GM19452 (cell line): ENCODE data around the gene SYTL1.

Experiments used
- ATAC-seq: cut with Tn5 transposase; IDR thresholded peaks from one replicate; pipeline ENCODE4 v1.9.1; 2021; ENCODE audit not compliant: unreplicated experiment

The SYTL1 gene

GRCh38 chr1:27363766-27364695 lies 22.2 kb downstream of the SYTL1 start:
- ATAC-seq = no peak

DNA sequence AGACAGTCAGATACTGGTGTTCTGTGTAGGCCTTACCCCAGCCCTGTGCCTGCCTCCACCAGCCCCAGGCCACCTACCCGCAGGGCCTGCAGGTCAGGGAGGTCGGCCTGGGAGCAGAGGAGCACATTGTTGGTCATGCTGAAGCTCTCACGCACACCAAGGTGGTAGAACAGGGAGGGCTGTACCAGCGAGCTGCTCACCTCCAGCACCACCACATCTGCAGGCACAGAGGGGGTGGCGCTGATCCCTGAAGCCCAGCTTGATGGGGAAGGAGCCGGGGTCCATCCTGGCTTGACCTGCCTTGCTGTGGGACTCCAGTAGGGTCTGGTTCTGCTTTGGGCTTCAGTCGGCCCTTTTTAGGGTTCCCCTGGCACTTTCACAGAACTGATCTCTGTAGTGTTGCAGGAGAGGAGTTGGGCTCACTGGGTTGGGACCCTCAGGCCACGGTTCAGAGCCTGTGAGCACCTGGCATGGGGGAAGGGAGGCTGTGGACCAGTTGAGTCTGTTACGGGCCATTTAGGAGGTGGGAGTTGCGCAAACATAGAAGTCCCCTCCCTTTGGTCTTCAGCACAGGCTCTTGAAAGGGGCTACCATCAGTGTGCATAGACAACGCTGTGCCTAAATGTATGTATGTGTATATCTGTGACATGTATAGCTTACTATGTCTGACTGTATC lies 23.0 kb downstream of the SYTL1 start:
- ATAC-seq = no peak

DNA sequence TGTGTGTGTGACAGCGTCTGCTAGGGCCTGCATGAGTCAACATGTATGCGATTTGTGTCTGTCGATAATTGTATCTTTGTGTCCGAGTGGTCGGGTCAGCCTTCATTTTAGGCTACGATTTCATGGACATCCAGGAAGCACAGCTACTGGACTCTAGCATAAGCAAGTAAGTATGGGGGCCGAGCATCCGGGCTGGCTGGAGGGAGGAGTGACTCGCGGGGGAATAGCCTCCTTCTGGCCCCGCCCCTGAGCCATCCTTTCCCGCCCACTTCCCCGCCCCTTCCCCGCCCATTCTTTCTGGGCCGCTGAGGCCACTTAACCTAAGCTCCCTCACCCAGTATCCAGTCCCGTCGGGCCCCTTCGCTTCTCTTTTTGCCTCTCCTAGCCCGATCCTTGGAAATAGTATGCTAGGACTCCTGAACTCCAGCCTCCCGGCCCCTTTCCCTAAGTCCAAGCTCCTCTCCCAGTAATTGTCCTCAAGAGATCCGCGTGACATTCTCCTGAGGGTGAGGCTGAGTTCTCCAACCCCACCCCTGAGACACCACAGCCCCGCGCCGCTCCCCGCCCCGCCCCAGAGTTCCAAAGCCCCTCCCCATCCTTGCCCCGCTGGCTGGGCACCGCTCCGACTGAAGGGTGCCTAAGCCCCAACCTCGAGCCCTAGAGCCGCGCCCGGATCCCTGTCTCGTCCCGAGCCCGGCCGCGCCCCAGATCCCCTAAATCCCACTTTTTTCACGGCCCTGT lies 23.7 kb downstream of the SYTL1 start:
- ATAC-seq = no peak

DNA sequence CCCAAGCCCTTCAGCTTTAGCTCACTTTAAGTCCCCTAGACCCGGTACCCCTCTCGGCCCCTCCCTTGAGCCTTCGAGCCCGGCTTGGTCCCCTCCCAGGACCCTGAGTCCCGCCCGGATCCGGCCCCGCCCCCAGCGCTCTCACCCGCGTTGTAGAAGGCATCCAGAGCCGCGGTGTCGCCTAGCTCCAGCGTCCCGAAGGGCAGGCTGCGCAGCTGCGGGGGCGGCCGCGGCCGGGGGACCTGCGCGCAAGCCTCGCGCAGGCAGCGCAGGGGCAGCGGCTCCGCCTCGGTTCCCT lies 24.2 kb downstream of the SYTL1 start:
- no peak for ATAC-seq

- no peak for ATAC-seq
Observed at GRCh38 chr1:27366411-27367159, 24.8 kb downstream of the SYTL1 start, which contains the start of gene MAP3K6. Gene MAP3K6 (minus strand): TSS chr1:27366961. CDS start chr1:27366597, 364 bp downstream.

- no peak for ATAC-seq
Observed at GRCh38 chr1:27367160-27367650, 25.4 kb downstream of the SYTL1 start.

DNA sequence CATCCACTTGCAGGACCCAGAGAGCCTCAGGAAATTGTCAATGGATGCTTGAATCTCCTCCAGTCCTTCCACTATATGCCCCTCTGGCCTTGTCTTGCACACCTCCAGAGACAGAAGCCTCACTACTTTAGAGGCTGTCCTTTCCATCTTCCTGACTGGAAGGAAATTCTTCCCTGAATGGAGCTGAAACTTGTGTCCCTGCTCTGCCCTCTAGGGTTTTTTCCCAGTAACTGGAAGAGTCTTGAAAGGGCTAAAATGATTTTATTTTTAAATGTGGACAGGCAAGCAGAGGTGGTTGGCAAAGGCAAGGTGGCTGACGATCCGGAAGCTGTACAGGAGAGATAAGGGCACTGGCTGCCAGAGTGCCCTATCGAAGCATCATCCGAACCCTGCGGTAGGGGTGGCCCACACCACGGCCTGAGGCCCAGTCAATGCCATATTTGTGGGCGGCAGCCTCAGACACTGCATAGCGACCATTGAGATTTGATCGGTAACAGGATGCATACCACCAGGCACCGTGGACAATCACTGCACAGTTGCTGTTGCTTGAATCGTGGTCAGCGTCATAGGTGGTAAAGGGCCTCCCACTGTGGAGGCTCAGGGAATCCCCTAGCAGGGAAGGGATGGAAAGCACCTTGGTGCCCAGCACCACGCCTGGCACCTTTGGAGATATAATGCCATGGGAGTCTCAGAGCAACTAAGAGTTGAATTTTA lies 27.2 kb downstream of the SYTL1 start:
- no peak for ATAC-seq

- ATAC-seq = no peak
Observed at GRCh38 chr1:27372022-27372807, 30.4 kb downstream of the SYTL1 start.

- no peak for ATAC-seq
Observed at GRCh38 chr1:27372808-27373690, 31.2 kb downstream of the SYTL1 start.

DNA sequence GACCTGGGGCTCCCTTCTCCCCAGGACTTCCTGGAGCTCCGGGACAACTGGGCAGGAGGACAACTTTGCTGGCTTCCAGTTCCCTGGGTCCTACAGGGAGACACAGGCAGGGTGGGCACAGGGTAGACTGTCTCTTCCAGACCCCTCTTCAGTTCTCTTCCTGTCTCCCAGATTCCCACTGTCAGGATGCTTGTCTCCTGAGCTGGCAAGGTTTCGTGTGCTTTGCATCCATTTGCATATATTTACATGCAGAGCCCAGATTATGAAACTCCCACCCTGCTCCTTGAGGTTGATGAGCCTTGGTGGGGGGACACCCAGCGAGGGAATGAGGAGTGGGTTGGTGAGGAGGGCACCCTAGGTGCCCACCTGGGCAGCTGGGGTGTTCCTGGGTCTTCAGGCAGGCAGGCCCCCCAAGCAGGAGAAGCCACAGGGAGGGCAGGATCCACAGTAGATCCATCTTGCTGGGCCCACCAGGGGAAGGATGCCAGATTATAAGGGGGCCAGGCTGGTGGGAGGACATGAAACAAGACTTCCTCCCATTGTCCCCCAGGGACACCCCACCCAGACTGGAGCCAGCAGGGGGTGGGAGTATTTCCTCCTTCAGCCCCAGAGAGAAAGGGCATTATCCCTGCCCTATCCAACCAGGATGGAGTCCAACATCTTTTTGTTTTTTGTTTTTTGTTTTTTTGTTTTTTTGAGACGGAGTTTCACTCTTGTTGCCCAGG lies 32.7 kb downstream of the SYTL1 start, which contains the start of gene FCN3:
FCN3 (minus strand) TSS at position 463 of the 725 bp plus-strand sequence; CDS start at position 457, 6 bp downstream.
- ATAC-seq = no peak

GRCh38 chr1:27377760-27378495 lies 36.1 kb downstream of the SYTL1 start:
- no peak for ATAC-seq

- ATAC-seq = no peak
Observed at GRCh38 chr1:27379564-27380122, 37.8 kb downstream of the SYTL1 start.

DNA sequence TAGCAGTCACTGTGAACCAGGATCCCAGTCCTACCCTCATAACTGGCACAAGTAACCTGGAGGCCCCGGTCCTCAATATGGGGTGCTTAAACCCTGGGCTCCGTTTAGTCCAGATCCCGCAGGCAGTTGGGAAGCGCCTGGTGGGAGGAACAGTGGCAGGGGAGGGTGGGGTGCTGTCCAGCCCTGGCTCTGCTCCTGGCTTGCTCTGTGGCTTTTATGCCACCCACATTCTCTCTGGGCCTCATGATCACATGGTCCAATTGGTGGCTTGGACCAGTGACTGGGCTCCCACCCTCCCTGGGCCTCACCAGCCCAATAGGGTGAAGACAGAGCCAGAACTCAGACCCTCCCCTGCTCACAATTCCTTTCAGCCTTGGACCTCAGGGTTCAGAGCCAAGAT lies 38.4 kb downstream of the SYTL1 start:
- ATAC-seq = no peak

DNA sequence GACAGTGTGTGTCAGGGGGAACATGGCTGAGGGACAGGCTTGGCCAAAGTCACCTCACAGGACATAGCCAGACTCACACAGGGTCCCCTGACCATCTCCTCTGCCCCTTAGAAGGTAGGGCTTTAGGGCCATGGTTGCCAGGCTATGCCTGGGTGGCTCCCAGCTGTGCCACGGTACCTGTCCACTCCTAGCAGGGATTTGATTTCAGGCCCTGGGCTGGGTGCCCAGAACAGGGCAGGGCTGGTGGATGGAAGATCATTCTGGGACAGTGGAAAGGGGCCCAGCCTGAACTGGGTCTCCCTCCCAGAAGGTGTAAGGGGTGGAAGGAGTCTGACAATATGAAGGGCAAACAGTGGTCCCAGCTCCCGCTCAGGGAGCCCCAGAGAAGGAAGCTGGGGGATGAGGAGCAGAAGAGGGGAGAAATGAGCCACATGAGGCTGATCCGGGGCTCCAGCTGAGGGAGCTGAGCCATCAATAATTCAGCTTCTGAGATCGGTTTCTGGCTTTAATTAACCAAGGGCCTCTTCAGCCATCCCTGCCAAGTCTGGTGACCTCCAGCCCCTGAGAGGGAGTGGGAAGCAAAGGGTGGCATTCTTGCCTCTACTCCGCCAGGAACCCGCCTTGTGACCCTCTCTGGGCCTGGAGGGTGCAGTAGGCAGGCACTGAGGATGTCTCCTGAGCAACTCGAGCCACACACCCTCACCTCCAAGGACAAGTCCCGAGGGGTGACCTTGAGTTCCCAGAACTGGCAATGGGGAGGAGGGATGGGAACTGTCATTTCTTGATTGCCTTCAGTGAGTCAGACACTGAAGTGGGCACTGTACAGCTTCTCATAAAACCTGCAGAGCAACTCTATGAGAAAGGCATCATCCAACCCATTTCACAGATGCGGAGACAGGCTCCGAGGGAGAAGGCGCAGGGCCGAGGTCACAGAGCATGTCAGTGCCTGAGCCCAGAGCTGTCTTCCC lies 39.2 kb downstream of the SYTL1 start:
- ATAC-seq = no peak

GRCh38 chr1:27381969-27382762 lies 40.3 kb downstream of the SYTL1 start:
- no peak for ATAC-seq
